ENCODE data around the gene CDH4.
"Not testable (repeated sequence)": the region's sequence is repeated elsewhere in the genome, so short reads cannot be mapped to it uniquely, and the experiment has no call there.

The CDH4 gene

DNA sequence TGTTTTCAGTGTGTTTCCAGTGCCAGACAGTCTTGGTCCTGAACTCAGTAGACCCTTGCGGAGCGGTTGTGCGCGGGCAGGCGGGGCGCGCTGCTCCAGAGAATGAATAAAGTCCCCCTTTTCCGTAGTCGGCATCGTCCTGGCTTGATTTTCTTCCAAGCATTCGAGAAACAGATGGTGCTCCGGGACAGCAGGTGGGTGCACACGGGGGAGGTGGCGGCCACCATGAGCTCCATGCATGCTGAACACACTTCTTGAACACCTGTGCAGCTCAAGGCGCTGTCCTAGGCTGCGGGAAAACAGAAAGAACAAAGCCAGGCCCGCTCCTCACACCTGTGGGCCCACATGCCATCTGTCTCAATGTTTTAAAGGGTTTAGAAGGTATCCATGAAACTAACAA is 688.4 kb downstream of the CDH4 start:
- no peak for FAIRE-seq

DNA sequence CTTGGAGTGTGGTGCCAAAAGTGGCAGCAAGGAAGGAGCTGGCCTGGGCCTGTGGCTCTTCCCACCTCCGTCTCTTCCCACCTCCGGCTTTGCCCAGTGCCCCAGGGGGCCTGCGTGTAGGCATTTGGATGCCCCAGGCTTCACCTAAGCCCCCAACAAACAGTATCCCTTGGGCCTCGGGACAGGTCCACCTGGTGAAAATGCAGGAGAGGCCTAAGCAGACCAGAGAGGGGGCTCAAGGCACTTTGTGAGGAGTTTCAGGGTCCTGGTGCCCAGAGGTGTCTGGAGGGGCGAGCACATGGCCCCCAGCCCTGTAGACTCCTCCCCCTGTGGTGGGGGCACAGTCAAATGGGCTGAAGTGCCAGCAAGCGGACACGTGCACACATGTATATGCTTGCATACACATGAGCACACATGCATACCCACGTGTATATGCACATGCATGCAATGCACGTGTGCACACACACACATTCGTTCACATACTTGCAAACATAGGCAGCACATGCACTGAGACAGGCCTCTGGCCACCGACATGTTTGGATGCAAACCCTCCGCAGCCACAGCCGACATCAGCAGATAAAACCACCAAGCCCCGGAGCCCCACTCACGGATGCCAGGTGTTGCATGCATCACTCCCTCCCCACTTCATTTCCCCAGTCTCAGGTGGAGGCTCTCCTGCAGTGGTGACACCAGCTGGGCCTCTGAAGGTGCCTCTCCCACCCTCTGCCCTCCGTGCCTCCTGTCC is 689.1 kb downstream of the CDH4 start:
- FAIRE-seq: no peak

DNA sequence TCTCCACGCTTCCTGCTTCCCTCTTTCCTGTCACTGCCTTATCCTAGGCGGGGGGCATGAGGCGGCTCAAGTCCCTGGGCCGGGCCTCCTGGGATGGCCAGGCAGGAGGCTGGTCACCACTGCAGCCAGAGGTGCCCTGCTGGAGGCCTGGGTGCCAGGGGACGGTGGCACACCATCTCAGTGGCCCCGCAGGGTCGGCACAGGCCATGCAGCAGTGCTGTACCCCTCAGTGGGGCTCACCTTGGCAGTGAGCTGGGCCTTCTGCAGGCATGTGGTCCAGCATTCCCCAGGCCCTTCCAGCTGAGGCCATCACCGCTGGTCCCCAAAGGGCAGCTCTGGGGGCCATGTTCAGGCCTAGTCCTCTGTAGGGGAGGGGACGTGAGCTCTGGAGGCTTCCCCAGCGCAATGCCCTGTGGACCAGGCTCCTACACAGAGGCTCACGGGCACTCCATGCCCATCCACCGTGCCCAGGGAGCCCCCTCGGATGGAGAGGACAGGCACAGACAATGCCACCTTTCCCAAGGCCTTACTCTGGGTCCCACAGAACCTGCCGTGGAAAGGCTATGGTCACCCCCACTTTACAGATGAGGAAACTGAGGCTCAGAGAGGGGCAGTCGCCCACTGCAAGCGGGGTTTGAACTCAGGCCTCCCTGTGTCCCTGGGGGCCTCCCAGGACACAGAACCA is 689.8 kb downstream of the CDH4 start:
- FAIRE-seq: no peak

DNA sequence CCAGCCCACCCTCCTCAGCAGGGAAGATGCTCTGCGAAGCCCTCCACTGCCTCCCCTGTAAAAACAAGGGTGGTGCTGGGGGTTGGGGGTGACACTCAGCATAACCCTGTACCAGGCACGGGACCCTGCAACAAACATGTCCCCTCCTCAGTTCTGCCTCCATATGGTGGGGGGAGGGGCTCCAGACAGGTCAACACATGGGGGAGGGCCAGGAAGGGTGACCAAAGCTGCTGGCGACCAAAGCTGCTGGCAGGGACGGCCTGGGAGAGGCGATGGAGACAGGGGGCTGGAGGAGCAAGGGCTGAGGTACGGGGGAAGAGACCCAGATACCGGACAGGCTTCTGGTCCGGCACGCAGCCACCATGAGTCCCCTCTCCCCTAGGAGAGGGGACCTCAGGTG is 690.5 kb downstream of the CDH4 start:
- FAIRE-seq: no peak

DNA sequence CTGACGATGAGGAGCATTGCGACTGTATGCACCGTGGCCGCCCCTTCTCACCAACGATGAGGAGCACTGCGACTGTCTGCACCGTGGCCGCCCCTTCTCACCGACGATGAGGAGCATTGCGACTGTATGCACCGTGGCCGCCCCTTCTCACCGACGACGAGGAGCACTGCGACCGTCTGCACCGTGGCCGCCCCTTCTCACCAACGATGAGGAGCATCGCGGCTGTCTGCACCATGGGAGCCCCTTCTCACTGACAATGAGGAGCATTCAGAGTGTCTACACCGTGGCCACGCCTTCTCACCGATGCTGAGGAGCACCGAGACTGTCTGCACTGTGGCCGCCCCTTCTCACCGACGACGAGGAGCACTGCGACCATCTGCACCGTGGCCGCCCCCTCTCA is 692.9 kb downstream of the CDH4 start:
- FAIRE-seq: not testable (repeated sequence)

DNA sequence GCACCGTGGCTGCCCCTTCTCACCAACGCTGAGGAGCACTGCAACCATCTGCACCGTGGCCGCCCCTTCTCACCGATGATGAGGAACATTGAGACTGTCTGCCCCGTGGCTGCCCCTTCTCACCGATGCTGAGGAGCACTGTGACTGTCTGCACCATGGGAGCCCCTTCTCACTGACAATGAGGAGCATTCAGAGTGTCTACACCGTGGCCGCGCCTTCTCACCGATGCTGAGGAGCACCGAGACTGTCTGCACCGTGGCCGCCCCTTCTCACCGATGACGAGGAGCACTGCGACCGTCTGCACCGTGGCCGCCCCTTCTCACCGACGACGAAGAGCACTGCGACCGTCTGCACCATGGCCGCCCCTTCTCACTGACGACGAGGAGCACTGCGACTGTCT is 693.4 kb downstream of the CDH4 start:
- not testable (repeated sequence) for FAIRE-seq

DNA sequence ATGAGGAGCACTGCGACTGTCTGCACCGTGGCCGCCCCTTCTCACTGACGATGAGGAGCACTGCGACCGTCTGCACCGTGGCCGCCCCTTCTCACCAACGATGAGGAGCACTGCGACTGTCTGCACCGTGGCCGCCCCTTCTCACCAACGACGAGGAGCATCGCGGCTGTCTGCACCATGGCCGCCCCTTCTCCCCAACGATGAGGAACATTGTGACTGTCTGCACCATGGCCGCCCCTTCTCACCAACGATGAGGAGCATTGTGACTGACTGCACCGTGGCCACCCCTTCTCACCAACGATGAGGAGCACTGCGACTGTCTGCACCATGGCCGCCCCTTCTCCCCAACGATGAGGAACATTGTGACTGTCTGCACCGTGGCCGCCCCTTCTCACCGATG is 696.0 kb downstream of the CDH4 start:
- FAIRE-seq: not testable (repeated sequence)

DNA sequence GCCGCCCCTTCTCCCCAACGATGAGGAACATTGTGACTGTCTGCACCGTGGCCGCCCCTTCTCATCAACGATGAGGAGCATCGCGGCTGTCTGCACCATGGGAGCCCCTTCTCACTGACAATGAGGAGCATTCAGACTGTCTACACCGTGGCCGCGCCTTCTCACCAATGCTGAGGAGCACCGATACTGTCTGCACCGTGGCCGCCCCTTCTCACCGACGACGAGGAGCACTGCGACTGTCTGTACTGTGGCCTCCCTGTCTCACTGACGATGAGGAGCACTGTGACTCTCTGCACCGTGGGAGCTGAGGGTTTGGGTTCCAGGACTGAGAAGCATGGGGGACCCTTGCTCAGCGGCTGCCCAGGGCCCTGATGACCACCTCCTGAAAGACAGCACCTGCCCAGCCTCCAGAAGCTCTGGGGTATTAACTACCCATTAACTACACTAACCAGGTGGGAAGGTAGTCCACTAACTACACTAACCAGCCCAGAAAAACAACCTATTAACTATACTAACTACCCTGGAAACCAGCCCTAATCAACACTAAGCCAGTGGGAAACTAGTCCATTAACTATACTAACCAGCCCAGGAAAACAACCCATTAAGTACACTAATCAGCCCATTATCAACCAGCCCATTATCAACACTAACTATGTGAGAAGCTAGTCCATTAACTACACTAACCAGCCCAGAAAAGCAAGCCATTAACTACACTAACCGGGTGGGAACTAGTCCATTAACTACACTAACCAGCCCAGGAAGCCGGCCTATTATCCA is 696.7 kb downstream of the CDH4 start:
- no peak for FAIRE-seq

DNA sequence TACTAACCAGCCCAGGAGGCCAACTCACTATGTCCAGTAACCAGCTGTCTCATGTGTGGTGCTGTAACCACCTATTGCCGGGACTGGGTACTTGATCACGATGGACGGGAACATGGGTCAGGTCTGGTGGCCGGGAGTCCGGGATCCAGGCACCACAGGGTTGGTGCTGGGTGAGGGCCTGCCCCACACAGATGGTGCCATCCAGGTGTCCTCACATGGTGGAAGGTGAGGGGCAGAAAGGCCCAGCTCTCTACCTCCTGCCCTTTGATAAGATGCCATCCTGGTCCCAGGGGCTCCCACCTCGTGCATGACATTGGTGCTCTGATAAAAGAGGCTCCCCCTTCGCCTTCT is 697.3 kb downstream of the CDH4 start:
- FAIRE-seq: no peak

DNA sequence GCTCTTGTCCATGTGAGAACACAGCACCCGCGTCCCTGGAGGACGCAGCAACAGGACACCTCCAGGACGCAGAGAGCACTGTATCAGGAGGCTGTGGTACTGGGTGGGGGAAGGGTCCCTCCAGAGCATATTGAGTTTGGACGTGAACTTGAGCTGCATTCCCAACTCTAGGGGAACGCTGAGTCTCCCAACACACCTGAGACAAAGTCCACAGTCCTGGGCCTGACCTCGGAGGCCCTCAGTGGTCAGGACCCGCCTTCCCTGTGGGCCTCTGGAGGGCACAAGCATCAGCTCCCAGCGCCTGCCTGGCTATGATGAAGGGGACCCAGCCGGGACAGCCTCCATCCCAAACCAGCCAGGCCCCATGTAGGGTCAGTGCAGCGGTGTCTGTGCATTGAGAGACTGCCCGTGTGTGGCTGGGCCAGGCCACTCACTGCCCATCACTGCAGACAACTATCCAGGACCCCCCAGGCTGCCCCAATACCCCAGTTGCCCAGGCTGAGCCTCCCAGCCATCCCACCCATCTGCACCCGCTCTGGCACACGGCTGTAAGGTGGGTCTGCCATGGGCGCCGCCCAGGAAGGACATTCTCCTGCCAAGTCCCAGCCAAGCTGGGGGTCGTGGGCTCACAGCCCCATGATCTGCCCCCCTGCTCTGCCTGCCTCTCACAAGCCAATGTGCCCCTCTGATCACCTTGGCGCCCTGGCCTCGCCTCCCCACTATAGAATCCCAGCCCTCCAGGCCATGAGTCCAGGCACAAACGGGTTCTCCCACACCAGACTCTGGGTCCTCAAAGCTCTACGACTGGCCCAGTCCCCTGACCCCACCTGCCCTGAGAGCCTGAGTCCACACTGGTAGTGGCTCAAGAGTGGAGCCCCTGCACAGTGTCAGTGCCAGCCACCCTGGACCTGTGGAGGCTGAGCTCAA is 697.9 kb downstream of the CDH4 start:
- no peak for FAIRE-seq

DNA sequence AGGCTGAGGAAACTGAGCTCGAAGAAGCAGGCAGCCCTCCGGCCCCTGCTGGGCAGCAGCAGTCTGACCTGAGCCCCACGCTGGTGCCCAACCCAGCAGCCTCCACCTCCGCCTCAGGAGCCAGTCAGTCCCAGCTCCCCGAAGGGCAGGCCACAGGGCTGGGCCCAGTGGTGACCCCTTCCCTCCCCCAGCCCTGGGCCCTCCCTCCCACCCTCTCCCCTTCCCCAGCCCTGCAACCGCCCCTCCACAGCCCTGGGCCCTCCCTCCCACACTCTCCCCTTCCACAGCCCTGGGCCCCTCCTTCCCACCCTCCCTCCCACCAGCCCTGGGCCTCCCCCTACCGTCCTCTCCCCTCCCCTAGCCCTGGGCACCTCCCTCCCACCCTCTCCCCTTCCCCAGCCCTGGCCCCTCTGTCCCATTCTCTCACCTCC is 698.6 kb downstream of the CDH4 start:
- FAIRE-seq: no peak

DNA sequence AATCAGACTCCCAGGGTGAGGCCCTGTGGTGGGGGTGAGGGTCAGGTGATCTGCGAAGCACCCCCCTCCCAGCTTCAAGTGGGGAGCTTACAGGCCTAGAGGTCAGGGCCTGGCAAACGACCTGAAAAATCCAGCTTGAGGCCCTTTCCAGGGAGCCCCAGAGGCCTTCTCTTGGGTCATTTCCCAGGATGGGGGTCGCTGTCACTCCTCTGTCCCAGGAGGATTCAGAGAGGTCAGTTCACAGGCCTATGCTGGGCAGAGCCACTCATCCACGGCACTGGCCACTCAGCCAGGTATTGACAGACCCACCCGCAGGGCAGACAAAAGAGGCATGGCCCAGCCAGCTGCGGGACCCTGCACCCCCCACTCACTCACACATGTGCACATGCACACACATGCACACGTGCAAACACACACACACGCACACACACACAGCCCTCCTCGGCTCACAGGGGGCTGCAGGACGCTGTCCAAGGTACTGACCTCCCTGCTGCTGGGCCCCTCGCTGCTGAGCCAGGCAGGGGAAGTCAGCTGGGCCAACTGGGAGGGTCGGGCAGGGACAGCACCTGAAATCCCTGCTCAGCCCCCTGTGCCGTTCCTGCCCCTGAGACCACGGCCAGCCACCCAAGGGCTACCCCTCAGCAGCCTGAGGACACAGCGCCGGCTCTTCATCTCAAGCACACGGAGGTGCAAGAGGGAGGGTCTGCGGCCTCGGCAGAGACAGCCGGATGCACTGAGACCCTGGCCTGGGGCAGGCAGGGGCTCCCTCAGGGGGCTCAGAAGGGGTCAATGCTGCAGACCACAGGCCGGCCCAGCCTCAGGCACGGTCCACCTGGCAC is 699.9 kb downstream of the CDH4 start:
- no peak for FAIRE-seq

DNA sequence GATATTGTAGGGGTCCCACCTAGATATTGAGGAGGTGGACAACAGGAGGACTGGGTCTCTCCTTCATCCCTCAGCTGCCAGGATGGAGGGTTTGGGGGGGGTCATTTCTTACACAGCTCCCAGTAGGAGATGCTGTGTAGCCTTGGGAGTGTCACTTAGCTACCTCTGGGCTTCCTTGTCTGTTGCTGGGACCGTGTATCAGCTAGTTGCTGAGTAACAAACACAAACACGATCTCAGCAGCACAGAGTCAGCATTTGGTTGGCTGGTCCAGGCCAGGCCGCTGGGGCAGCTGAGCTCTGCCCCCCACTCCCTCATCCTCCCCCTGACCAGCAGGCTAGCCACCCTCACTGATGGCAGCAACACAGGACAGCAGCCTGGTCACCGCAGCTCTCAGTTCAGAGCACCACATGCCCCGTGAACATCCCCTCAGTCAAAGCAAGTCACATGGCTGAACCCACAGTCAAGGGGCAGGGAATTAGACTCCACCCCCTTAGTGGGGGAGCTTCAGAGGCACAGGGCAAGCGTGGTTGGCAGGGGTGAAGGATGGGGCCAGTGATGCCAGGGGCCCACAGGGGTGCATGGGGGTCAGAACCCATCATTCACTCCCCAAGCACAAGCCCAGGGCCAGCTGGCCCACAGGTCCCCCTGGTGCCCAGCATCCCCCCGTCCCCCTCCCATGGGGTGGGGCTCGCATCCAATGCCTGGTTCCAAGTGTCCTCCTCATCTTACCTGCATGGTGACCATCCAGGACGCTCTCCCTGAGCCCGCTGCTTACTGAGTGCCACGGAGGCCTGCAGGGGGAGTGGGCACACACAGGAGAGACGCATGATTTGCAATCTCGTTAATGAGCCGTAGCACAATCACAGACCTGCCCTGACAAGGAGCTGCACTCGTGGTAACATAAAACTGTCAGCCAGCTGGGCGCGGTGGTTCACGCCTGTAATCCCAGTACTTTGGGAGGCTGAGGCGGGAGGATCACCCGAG is 701.3 kb downstream of the CDH4 start:
- FAIRE-seq: no peak

DNA sequence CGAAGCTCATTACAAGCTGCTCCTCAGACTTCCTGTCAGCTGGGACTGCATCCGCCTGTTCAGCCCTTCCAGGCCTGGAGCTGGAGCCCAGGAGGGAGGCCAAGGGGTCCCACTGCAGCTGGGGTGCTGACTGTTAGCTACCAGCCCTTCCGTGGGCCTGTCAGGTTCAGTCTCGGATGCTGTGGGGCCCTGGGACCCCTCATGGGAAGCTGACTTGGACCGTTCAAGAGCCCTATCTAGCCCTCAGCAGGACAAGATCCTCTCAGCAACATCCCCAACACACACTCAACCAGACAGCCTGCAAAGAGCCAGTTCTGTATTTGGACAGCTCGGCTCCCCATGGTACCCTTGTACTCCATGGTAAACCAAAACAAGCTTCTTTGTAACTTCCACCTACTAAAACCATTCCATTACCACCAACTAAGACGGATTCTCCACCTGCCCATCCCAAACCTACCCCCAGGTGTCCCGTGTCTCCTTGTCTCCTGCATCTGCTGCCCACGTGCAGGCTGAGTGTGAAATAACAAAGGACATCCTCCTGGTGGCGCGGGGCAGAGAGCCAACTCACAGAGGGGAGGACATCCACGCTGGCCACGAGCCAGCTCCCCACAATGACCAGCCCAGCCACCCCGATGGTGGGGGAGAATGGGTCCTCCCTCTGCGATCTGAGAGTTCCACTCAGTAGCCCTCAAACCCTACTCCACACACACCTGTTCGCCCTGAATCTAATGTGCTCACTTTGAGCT is 702.4 kb downstream of the CDH4 start:
- FAIRE-seq: no peak

DNA sequence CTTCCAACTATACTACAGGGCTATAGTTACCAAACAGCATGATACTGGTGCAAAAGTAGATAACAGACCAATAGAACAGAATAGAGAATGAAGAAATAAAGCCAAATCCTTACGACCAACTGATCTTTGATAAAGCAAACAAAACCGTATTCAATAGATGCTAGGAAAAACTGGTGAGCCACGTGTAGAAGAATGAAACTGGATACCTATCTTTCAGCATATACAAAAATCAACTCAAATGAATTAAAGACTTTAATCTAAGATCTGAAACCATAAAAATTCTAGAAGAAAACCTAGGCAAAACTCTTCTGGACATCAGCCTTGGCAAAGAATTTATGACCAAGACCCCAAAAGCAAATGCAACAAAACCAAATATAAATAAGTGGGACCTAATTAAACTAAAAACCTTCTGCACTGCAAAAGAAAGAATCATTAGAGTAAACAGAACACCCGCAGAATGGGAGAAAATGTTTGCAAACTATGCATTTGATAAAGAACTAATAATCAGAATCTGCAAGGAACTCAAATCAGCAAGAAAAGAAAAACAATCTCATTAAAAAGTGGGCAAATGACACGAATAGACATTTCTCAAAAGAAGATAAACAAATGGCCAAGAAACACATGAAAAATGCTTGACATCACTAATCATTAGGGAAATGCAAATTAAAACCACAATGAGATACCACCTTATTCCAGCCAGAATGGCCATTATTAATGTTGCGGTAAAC is 703.8 kb downstream of the CDH4 start:
- no peak for FAIRE-seq

DNA sequence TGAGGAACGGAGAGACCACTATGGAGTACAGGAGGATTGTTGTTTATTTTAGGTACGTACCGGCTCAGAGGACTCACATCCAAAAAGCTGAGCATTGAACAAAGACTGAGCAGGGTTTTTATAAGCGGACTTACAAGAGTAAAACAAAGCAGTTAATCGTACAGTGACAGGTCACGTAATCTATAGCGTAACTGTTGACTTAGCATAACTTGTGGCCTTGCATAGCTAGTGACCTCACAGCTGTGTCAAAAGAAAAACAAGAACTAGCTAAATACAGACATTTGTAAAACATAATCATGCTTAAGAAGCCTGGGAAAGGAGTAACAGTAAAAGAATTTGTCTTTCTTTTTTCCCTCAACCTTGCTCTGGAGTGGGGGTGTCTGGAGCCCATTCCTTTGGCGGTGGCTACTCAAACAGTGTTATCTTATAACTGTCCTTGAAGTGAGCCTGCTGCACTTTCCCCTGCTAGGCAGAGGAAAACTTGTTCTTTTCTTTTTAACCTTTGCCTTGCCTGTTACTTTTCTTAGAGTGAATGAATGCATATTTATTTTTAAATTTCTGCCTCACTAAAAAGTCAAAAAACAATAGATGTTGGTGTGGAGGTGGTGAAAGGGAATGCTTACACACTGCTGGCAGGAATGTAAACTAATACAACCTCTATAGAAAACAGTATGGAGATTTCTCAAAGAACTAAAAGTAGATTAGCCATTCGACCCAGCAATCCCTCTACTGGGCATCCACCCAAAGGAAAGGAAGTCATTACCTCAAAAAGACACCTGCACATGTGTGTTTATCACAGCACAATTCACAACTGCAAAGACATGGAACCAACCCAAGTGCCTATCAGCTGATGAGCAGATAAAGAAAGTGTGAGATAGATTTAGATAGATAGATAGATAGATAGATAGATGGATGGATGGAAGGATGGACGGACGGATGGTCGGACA is 704.6 kb downstream of the CDH4 start:
- no peak for FAIRE-seq

DNA sequence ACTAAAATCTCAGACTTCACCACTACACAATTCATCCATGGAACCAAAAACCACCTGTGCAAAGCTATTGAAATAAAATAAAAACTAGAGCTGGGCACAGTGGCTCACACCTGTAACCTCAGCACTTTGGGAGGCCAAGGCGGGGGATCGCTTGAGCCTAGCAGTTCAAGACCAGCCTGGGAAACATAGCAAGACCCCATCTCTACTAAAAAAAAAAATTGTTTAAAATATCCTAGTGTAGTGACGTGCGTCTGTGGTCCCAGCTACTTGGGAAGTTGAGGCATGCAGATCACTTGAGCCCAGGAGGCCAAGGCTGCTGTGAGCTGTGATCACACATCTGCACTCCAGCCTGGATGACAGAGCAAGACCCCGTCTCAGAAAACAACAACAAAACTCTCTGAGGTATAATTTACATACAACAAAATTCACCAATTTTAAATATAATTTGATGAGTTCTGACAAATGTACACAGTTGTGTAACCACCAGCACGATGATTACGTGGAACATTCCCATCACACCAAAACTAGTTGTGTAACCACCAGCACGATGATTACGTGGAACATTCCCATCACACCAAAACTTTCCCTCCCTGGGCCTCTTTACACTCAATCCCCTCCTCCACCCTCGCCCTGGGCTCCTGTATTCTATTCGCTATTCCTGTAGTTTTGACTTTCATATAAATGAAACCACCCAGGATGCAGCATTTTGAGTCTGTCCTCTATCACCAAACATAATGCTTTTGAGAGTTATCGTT is 706.1 kb downstream of the CDH4 start:
- FAIRE-seq: no peak
